Embryonic facial prominence (tissue), 1 donor: ENCODE measurements around the gene HIVEP2.
A peak's percentile ranks its signal among the peaks of the same experiment; 100 is the strongest.

Experiments used
- DNase-seq: peaks from one replicate; pipeline ENCODE4 v3.0.0-alpha.2; 2016; ENCODE audit errors: extremely low spot score

The HIVEP2 gene

DNA sequence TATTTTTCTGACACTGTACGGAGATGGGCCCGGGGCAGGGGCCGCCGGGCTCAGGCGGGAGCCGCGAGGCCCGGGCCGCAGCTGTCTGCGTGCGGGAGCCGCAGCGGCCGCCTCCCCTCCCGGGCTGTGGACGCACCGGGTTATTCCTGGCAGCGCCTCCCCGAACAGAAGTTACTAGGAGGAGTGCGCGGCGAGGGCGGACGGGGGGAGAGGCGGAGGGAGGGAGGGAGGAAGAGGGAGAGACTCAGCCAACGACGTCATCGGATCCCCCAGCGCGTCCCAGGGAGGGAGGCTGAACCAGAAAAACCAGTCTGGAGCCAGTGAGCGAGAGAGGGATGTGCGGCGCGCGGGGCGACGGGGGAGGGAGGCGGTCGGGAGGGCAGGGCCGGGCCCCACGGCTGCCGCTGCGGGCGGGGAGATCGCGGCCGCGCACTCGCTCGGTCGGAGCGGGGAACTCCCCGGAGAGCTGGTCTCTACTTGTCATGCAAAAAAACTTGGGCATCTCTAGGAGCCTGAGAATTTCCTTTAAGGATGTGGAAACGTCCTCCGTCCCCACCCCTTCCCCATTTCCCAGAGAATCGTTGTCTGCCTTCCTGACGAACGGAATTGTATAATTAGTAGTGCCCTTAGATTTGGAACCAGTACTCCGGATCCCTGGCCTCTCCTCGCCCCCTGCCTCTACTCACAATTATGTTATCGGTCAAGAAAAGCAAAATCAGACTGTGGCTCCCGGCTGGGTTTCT is 1.4 kb upstream of the HIVEP2 start:
- peak; percentile 96 for DNase-seq

DNA sequence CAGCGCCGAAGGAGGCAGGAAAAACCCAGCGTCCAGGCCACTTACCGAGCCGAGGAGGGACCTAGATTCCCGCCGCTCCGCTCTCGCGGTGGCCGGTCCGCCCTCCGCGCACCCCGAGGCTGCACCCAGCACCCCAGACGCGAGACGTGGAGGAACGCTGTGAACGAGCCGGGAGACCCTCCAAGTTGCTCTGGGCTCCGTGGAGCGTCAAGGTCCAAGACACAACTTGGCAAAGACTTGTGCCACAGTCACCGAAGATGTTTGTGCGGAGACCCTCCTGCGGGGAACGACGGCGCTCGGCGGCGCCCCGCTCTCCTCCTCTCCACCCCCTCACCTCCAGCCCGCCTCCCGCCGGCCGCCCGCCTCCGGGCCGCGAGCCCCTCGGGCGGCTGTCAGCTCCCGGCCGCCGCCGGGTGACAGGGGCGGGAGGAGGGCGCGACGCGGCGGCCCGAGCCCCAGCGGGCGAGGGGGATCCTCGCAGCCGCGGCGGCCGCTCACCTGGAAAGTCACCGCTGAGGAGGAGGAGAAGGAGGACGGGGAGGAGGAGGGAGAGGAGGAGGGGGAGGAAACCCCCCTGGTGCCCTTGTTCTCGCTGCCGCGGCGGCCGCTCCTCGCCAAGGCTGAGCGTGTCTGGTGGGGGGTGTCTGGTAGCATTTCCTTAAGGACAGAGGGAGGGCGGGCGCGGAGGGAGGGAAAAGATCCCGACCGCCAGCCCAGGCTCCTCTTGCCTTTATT is 637 bp upstream of the HIVEP2 start:
- DNase-seq: peak; percentile 66

DNA sequence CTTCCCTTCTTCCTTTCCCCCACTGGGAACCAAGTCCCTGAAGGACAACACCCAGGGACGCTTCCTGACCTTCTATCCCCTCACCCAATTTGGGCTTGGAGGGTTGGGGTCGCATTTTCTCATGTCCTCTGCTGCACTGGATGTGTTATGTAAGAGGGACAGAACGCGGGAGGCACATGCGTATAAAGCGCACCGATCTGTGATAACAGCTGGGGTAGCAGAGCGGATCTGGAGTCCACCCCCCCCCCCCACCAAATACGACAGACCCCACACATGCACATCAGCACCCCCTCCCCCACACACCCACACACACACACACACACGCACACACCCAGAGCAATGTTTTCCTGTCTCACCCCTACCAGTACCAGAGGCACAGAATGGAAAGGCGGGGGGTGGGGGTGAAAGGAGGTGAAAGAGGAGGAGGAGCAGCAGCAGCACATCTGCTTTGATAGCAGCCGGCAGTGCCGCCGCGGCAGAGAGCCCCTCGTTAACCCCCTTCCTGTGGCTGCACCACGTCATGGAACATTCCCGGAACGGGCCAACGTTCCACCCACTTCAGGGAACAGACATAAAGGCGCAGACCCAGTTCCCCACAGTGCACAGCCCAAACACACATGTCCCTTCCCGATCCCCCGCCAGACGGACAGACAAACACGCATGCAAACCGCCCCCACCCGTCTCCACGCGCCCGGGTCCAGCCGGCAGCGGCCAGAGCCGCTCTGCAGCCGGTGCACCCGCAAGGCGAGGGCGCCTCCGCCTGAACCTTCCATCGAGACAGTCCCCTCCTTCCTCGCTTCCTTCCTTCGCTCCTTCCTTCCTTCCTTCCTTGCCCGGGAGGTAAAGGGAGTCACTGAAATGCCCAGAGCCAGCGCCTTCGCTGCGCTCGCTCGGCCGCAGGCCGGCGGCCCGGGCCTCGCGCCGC is 590 bp downstream of the HIVEP2 start:
- DNase-seq: peak; percentile 90

DNA sequence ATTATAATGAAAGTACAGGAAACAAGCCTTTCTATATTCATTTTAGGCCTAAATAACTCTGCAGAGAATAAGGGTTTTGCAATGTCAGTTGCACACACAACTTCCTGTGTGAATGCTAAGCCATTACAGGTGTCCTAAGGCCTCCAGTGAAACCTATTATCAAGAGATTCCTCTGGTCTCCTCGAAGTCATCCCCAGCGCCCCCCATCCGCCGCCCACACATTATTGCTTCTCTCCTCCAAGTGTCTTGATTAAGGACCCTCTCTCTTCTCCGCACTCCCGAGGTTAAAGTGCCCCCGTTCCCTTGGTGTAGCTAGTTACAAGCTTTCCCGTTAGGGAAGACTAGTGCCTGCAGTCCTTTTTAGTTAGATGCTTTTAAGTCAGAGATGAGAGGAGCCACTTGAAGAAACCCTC is 1.3 kb downstream of the HIVEP2 start:
- no peak for DNase-seq

DNA sequence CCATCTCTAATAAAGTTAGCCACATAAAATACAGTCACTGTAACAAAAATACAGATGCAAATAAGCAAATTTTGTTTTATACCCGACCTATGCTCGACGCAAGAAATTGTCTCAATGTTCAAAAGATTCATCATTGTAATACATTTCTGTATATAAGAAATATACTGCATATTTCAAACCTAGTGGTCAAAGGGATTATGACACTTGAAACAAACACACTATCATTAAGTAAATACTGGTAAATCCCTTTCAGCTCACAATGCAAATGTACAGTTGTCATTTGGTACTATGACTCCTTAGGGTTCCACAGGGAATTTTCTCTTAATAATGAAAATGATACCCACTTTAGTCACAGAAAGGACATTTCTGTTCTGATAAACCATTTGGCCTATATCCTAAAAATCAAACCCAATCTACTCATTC is 2.2 kb downstream of the HIVEP2 start:
- no peak for DNase-seq

DNA sequence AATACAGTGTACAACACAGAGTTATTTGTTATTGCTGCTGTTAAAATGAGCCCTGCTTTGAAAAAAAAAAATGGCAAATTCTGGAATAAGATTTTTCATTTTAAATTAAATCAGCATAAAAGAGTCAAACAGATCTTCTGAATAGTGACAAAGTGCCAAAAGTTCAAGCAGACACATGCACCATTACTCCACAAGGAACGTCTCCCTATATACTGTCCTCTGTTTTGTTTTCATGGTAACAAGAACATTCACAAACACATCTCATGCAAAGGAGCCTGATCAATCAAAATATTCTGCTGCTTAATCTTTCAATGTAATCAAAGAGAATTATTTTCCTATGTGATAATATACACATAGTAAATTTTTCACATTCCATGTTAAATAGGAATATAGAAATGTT is 2.7 kb downstream of the HIVEP2 start:
- no peak for DNase-seq

DNA sequence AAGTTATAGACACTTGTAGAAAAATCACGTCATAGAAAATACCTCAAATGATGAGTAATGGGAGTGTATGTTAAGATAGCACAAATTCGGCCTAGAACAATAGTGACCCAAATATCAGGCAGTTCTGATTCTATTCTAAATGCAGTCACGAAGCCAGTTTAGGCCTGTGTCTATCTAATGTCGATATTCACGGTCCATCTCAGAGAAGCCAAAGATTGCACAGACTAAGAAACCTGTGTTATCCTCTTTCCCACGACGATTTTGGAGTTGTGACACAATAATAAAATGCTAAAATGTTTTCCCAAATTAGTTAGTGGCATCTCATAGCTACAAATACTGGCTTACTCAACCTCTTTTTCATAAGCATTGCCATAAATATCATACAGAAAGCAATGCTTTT is 4.0 kb downstream of the HIVEP2 start:
- no peak for DNase-seq

DNA sequence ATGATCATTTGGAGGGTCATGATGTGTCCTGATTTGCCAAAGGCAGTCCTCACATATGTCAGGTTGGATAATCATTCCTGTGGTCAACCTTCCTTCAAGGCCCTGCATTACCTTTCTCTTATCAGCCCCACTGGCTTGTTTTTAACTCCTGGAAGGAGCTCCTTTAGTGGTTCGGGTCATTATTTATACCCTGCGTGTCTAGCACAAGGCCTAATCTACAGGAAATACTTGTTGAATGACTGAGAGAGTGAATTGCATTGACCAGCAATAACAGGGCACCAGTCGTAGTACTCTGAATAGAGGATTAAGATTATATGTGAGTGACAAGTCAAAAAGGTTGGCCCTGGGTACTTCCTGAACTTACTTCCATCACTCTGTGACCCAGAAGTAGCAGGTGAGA is 4.5 kb downstream of the HIVEP2 start:
- no peak for DNase-seq

DNA sequence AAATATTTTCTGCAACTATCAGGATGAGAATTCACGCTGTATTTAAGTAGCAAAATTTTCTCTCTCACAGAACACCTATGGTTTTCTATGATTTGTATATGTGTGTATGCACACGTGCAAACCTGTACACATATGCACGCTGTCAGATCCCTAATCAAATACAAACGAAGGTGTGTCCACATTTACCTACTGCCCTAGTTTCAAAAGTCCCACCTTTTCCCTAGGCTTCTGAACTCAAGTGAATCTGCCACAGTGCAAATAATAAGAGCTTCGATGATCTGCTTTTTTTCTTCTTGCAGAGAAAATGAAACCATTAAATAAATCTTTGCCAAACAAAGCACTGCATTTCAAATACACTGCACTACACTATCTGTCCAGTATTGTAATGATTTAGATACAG is 6.5 kb downstream of the HIVEP2 start:
- DNase-seq: no peak

DNA sequence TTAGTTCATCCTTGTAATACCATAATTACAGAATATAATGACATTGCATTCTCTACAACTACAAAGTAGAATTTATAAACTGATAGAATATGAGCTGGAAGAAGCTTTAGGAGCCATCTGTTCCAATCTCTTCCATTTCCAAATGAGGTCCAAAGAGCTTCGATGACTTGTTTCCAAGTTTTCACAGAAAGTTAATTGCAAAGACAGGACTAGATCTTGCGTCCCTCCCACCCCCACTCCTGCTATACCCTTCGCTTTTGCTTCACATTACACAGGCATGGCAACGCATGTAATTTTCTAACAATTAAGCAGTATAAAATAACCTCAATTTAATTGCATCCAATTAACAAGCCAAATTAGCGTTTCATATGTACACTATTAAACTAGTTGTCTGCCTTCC is 7.0 kb downstream of the HIVEP2 start:
- DNase-seq: no peak

DNA sequence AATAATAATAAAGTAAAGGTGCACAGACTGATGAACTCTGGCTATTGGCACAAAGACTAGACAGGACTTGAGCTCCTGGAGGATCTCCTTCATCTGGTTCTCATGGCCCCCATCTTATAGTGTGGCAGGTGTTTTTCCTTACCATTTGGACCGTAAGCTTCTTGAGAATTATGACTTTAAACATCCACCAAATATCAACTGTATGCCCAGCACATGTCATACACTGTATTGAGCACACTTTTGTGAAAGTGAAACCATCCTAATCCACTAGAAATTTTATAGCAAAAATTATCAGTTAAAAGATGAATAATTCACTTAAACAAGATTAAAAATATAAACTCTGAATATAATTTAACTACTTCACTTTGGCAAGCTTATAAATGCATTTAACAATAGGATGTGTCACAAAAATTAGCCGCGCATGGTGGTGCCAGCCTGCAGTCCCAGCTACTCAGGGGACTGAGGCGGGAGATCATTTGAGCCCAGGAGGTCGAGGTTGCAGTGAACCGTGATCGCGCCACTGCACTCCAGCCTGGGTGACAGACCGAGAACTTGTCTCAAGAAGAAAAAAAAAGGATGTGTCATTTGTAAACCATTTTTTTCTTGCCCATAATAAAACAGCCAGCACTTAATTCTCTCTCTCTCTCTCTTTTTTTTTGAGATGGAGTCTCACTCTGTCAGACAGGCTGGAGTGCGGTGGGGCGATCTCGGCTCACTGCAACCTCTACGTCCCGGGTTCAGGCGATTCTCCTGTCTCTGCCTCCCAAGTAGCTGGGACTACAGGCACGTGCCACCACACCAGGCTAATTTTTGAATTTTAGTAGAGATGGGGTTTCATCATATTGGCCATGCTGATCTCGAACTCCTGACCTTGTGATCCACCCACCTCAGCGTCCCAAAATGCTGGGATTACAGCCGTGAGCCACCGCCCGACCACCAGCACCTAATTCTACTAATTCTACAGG is 9.1 kb downstream of the HIVEP2 start:
- no peak for DNase-seq

DNA sequence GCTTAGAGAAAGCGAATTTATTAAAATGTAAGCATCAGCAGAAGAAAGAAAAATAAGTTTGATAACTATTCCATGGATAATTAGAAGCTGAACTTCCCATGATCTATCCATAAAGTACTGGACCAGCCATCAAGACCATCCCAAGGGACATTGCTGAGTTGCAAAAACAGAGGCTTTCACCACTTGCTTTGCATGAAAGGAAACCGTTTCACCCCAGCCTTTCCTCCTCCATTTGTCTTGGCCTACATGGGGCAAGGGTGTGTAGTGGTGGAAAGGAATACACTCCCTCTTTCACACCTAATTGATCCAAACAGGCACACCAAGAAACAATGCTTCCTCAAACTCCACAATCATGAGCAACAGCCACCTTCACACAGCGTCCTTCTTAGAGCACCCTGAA is 10.4 kb downstream of the HIVEP2 start:
- DNase-seq: no peak

DNA sequence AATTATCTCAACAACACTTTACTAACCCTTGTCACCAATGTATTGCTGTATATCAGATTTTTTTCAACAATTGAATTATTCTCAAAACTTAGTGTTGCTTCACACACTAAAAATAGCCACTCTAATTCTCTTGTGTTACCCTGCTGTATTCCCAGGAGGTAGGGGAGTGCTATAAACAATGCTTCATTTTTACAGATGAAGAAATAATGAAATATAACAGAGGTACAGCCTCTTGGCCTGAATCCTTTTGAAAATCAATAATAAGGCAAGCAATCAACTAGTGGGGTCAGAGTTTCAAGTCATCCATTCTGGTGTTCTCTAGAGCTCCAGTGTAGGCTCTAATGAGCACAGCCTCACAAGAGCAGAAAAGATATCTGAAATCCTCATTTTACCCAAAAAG is 10.9 kb downstream of the HIVEP2 start:
- DNase-seq: no peak

DNA sequence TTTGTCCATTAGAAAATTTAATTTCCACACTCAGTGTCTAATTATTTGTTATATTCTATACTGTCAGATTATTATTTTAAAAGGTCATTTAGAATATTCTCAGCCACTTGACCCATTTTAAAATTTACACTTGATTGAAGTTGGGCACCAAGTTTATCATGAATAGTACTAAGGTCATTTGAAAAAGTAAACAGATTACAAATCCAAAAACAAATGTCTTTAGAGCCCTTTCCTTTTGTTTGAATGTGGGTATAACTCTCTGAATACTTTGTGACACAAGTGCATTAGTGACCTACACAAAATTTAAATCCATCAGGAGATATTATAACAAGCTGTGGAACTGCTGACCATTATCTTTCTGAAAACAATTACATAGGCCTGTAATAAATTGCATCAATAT is 11.3 kb downstream of the HIVEP2 start:
- no peak for DNase-seq

DNA sequence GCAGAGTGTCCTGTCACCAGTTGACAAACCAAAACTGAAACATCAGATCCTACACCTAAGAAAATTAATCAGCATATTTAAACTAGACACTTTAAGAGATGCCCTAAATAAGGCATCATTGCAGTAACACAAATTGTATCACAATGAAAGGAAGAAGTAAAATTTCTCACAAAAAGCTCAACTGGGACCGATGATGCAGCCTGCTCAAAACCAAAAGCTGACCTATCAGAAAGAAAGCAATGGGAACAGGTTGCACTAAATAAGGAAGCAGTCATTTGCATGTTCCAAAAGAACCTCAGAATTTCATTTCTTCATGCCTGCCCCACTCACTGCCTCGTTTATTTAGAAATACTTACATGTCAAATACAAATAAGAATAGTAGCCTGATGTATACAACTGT is 12.1 kb downstream of the HIVEP2 start:
- DNase-seq: no peak

DNA sequence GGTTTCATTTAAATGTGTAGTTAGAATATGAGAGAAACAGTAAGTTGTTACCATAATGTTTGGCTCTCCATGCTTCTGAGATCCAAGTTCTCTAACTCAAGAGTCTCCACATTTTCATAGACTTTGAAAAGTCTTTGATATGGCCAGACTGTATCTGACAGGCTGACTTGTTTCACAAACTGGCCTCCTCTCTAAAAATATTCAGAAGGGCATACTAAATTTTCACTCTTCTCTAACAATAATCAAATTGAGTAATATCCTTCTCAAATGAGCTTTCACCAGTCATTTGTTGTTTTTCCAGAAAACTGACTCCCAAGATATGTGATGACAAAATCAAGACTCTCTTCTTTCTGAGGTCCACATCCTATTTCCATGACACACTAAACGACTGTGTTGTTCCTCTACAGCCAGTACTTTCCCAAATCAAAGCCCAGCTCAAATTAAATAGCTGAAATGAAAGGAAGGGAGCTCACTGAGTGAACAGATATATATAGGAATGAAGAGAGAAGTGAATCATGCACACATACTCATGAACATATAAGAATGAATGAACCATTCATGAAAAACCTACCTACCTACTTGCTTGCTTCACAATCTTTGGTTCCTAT is 15.1 kb downstream of the HIVEP2 start:
- no peak for DNase-seq

DNA sequence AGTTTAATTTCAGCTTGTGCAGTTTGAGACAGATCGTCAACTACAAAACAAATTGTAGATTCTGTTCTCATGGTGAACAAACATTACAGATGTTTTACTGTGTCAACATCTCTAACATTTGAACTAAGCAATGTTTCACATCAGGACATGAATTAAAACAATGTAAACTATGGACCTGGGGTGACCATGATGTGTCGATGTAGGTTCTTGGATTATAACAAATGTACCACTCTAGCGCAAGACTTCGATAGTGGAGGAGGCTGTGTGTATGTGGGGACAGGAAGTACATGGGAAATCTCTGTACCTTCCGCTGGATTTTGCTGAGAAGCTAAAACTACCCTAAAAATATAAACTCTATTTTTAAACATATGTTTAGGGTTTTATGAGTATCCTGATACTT is 17.1 kb downstream of the HIVEP2 start:
- DNase-seq: no peak

DNA sequence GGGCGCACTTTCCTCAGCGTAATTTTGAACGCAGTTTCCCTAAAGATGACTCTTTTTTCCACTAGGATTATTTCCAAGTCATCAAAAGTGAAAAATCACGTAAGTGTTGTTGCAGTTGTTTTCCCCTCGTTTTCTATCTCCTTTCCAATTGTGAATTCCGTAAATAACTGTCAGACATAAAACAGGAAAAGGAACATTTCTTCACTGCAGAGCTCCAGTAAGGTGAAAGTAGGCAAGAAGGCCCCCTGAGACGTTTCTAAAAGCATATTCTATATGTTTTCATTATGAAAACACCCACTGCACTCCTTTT is 17.8 kb downstream of the HIVEP2 start:
- no peak for DNase-seq

DNA sequence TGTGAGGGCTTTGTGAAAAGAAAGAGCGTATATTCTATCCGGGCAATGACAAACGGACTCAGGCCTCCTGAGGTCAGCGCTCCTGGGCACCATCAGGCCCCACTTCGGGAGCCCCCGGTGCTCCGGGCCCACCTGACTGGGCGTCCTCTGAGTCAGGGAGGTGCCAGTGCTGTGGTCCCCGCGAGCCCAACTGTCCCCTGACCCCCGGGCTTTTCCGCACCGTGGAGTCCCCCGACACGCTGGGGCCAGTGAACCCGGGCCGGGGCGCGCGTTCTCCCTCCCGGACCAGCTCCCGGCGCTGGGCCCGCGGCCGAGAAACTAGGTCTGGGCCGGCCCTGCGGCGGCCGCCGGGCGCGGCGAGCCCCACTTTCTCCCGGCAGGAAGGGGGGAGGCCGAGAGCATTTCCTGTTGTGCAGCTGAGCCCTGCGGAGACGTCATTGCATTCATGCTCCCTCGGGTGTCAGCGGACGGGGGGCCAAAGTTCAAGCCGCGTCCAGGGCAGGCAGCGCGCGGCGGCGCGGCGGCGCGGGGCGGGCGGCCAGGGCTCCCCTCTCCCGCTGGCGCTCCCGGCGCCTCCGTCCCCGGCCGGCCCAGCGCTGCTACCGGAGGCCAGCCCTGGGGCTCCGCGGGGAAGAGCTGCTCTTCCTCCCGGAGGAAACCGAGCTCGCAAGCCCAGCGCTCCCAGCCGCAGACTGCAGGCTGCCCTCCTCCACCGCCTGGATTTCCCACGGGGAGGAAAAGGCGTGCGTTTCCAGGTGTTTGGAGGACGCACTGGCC is 18.3 kb downstream of the HIVEP2 start:
- no peak for DNase-seq

DNA sequence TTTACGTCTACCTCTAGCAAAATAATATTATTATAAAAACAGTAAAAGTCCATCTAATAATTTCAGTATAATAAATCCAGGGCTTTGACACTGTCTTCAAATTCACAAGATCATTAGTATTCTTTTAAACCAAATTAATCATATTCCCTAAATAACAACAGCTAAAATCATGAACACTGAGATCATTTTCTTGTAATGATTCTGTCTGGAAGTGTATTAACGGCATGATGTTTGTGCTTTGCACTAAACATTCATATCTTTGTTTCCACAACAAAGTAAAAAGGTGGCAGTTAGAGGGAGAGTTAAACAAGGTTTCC is 18.8 kb downstream of the HIVEP2 start:
- no peak for DNase-seq
